NOMO-1 (cell line): ENCODE measurements around the gene PTDSS2.

Source experiments
- DNase-seq, 2 experiments: peaks; one replicate each; lab custom pipeline; 2025; ENCODE audit not compliant: unreplicated experiment in 2 of 2; lab: John Stamatoyannopoulos, UW

The PTDSS2 gene

GRCh38 chr11:445765-446588, 4.1 kb upstream of the PTDSS2 start:
- DNase-seq = no peak

GRCh38 chr11:446891-447290, 3.2 kb upstream of the PTDSS2 start:
- no peak for DNase-seq

- peak; percentile 79 to 88 for DNase-seq
Observed at GRCh38 chr11:447923-448731, 2.0 kb upstream of the PTDSS2 start.

GRCh38 chr11:450809-451451, 851 bp downstream of the PTDSS2 start:
- DNase-seq = peak; percentile 51 to 69

- no peak for DNase-seq
Observed at GRCh38 chr11:451738-452137, 1.7 kb downstream of the PTDSS2 start.

GRCh38 chr11:452203-452744, 2.2 kb downstream of the PTDSS2 start:
- DNase-seq = no peak

GRCh38 chr11:452916-453527, 2.9 kb downstream of the PTDSS2 start:
- DNase-seq = no peak

- no peak for DNase-seq
Observed at GRCh38 chr11:453564-453963, 3.5 kb downstream of the PTDSS2 start.

GRCh38 chr11:454043-454442, 4.0 kb downstream of the PTDSS2 start:
- no peak for DNase-seq

GRCh38 chr11:454801-455565, 4.9 kb downstream of the PTDSS2 start:
- DNase-seq = no peak

GRCh38 chr11:455566-456147, 5.6 kb downstream of the PTDSS2 start:
- DNase-seq = no peak

GRCh38 chr11:456533-456932, 6.5 kb downstream of the PTDSS2 start:
- DNase-seq = no peak

GRCh38 chr11:457111-457760, 7.2 kb downstream of the PTDSS2 start:
- no peak for DNase-seq

GRCh38 chr11:459511-460220, 9.6 kb downstream of the PTDSS2 start:
- no peak for DNase-seq

- DNase-seq = no peak
Observed at GRCh38 chr11:460331-461199, 10.5 kb downstream of the PTDSS2 start.

GRCh38 chr11:461626-462025, 11.5 kb downstream of the PTDSS2 start:
- DNase-seq = no peak

- DNase-seq = no peak
Observed at GRCh38 chr11:462107-462890, 12.2 kb downstream of the PTDSS2 start.
